HG02973 (cell line): ENCODE measurements around the gene TMIE.

Experiments
- ATAC-seq: cut with Tn5 transposase; IDR thresholded peaks from one replicate; pipeline ENCODE4 v1.9.1; 2021; ENCODE audit warnings: moderate library complexity; ENCODE audit not compliant: unreplicated experiment

Gene TMIE

GRCh38 chr3:46756642-46757041 lies 55.5 kb downstream of the TMIE start:
- ATAC-seq: no peak

- ATAC-seq: no peak
These were observed 58.3 kb downstream of the TMIE start for GRCh38 chr3:46759239-46760167.
